Measurements from ENCODE around the gene TSHZ3.

The TSHZ3 gene

DNA sequence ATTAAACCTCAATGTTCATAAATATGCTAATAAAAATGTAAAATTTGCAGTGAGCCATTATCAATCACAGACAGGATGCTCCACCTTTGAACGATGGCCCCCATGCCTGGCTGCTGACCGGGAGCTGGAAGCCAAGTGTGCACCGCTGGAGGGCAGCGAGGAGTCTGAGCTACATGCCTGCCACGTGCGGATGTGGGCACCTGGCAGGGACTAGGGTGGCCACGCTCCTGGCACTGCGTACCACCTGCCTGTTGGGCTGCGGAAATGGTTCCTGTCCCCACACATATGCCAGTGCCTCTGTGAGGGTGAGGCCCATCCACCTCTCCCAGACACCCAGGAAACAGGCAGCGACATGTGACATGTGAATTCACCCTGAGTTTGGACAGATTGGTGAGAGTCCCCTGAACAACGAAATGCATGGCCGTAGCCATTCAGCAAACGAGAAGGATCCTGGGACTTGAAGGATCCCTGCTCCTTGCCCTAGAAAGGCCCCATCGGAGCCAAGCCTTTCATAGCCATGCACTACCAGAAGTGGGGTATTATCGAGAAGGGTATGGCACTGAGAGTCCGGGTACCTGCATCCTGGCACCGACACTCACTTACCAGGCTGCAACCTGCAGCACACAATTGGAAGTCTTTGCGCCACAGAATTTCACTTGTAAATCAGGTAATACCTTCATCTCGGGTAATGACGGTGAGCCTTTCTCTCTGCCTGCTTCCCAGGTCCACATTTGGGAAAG, 35.8 kb downstream of the TSHZ3 start:
- no peak for DNase-seq

DNA sequence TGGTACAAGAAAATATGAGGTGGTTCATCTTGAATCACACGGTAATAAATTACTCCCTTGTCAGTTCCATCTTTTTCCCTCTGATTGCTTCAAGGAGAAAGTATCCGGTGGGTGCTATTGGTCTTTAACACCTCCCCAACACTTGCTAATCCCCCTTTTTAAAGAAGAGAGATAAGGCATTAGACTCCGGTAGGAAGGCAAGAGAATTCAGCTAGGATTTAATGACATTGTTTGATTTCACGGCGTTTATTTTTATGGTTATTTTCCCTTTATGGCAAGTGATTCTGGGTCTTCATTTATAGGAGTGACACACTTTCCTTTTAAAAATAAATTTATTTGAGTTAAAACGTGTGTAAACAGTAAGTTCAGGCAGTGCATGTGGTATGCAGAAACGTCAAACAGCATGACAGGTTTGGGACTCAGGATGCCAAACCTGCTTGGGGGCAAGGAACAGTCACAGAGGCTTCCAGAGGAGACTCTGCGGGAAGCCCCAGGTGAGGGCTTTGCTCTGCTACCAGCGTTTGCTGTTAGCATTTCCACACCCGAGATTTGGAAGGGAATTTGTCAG, 36.5 kb downstream of the TSHZ3 start:
- no peak for DNase-seq

DNA sequence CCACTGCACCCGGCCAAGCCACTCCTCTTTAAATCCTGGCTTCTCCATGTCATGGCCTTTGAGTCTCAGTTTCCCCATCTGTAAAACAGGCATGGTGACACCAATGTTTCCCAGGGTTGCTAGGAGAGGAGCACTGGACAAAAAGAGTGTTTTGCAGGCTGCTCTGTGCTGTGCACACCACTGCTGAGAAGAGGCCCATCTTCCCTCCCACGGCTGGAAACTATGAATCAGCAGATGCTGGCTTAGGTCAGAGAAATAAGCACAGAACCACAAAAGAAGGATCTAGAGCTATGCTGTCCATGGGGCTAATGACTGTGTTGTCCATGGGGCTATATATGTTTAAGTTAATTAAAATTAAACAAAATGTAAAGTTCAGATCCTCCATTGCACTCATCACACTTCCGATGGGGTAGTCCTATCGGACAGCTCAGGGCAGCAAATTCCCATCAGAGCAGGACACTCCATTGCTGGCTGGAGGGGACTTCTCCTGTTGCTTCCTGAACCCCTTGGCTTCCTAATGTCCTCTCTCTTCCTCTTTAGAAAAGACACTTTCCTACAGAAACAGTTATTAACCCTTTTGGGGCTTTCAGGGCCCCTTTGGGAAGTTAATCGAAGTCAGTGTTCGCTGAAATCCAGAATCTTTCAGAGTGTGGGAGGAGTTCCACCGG, 37.1 kb downstream of the TSHZ3 start:
- DNase-seq, result no peak

DNA sequence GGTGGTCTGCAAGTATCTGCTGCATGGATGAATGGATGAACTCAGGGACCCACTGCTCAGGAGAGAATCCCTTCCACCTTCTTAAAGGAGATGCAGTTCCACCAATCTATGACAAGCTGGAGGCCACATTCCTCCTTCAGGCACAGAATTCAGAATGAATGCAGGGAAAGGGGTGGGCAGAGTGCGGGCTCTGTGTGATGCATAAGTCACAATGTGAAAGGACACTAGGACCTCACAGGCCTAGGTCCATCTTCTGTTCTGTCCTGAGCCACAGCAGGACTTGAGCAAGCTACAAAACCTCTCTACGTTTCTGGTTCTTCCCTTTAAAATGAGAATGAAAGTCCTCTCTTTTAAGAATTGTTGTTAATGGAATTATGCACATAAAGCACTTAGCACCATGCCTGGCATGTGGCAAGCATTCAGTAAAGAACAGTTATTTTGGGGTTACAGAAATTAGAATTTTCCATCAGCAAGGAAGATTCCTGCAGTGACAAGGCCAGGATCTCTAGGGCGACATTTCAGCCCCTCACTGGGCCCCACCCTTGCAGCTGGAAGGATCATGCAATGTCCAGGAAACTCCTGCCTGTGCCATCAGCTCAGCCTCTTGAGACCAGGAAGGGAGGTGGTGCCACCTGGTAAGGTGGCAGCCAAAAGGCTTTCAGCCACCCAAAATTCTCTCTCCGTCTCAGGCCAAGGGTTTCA, 38.7 kb downstream of the TSHZ3 start:
- no peak for DNase-seq

DNA sequence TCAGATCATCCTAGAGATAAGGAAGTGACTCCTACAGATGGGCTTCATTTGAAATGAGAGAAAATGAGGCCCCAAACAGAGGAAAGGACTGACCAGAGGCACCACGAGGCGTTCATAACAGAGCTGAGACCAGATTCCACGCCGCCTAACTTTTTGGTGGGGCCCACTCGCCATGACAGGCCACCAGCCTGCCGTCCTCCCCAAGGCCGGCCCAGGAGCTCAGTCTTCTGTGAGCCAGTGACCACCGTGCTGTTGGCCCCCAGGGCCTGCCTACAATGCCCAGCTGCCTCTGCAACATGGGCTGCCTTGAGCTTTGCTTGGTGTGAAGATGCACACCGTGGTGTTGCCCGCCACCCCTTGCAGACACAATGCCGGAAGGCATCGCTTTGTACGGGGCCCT, 40.5 kb downstream of the TSHZ3 start:
- DNase-seq, result no peak

DNA sequence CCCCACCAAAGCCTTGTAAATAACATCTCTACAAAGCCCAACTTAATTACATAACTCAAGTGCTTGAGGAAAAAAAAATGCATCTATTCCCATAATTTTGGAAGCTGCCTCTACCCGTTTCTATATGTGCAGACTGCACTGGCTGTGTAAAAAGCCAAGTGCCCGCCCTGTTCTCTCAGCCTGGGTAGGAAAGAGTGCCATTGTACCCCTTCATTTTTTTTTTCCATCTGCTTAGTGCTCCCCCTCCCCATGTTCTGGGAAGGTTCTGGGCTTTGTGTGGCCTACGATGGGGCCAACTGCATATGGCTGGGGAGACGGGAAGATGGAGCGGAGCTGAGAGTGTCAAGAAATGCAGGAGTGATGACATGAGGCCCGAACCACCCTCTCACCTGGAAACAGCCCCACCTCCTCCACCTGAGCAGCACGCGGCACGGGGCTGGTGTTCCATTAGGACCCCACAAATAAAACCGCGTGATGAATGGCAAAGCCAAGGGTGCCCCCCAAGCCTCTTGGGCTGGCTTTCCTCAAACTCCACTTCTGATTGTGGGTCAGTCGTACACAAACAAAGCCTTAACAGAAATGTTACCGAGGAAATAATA, 42.1 kb downstream of the TSHZ3 start:
- DNase-seq, result no peak

DNA sequence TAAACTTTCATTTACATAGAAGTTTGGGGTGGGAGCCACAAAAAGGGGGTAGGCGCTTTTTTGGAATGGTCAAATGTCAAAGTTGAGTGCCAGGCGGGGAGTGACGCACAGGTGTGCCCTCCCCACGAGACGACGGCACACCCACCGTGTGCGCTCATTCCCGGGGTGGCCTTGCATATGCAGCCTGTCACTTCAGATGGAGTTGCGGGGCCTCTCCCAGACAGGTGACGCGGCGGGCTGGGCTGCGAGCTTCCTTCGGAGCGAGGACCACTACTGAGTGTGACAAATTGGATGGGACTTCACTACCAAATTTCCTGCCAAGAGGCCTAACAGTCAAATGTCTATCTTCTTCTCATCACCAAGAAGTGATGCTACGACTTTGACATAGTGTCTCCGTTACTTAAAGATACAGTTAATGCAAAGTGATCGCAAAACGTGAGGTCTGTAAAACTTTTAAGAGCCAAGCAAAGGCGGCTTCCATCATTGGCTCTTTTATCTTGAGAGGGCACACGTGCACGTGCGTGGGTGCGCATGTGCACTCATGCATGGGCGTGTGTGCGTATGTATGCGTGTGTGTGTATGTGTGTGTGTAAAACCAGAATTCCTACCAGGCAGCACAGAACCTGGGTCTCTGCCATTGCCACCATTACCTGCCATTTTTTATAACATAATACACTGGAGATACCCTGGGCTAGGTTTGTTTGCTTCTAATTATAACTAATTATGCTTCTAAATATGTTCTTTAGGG, 43.1 kb downstream of the TSHZ3 start:
- DNase-seq, result no peak

DNA sequence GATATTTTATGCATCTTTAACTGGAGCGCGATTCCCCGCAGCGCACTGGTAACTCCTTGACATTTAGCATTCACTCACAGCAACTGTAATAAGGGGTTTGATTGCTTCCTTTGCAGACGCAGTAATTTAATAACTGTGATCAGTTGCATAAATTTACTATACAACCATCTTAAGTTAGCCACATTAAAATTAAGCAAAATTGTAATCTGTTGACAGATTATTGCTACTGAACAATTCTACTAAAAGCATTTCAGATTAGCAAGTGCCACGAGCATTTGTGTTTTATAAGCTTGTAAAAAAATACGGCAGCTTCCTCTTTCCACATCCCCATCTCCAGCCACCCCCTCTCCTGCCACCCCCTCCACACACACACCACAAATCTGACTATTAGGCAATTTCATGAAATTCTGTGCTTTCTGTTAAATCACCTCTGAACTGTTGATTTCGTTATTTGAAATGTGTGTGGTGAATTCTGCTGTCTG, 44.4 kb downstream of the TSHZ3 start:
- no peak for DNase-seq

DNA sequence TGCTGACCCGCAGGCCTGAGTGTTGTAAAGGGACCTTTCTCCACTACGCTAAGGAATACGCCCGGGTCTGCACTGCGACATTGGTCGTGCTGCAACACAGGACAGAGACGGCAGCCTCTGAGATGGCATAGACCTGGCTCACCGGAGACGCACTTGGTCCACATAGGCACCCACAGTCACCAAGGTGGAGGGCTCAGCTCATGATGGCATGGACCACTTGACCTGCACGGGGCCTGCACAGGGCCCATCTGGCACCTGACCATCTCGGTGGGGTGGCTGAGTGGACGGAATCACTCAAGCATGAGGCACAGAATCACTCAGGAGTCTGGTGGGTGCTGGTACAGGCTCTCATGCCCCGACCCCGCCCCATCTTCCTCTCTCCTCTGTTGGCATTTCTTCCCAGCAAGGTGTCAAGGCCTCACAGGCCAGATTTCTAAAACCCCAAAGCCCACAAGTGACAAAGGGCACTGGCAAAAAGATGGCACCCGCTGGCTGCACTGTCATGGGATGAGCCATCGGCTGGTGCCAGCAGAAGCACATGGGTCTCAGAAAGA, 45.9 kb downstream of the TSHZ3 start:
- no peak for DNase-seq

DNA sequence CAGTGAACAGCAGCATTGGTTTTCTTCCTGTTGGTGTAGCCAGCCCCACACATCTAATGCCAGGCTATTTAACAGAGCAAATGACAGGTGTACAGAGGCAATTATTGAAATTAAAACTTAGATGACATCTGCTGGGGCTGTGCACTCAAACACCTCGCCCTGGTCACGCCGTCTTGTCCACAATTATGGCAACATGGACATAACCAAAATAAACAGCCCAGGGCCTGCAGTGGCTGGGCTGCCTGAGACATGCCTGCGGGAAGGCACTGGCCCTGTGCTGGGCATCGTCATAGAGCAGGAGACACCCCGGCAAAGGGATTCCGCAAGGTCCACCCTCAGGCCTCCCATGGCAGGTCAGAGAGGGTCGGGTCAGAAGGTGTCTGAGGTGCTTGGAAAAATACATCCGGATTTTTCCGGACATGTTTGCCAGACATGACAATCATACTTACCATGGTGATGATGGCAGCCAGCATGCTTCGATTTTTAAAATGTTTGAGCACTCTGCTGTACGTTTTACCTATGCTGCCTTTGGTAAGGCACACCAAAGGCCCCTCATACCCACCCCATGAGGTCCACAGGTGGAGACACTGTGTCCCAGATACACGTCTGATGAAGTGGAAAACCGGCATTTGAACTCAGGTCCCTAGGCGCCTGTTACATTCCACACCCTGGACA, 47.8 kb downstream of the TSHZ3 start:
- no peak for DNase-seq

DNA sequence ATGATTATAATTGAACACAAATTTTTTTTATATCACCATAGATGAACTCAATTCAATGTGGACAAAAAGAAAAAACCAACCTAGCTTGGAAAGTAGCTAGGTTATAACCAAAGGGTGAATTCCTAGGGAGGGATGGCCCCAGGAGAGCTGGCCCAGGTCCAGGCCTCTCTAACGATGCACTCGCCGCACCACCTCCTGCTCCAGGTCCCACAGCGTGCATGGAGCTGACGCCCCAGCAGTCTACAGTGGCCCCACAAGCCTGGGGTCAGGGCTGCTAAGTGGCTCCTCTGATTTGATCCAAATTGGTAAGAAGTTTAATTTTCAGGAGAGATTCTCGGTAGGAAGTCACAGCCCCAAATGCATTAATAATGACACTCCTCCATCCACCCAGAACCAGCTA, 48.8 kb downstream of the TSHZ3 start:
- DNase-seq, result no peak

DNA sequence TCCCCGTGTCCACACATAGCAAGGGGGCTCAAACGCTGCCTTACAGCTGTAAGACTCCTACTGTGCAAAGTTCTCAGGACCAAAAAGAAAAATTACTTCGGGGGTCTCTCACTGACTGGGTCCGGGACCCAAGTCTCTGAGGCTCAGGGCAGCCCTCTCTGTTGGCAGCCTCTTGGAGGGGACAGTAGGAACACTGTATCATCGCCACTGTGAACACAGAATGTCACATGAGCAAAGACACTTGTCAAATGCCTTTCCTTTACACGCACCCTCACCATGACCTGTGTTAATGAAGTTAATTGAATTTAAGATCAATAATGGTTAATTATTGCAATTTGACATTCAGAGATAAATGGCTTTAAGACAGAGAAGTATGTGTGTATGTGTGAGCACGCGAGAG, 49.6 kb downstream of the TSHZ3 start:
- no peak for DNase-seq

DNA sequence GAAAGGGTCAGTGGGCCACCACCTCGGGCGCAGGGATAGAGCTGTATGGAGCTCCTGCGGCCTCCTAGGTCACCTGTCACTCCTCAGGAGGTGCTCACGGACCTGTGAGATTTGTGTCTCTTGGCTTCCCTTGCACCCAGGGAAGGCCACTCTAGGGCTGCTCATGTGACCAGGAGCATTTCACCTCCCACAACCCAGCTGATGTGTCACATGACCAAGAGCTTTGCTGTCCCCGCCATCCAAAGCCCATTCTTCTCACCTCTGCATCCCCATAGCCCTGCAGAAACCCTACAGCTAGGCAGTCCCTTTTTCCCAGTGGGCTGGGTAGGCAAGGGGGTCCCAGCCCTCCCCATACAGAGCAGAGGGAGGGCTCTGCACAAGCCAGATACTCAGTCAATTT, 51.2 kb downstream of the TSHZ3 start:
- no peak for DNase-seq

DNA sequence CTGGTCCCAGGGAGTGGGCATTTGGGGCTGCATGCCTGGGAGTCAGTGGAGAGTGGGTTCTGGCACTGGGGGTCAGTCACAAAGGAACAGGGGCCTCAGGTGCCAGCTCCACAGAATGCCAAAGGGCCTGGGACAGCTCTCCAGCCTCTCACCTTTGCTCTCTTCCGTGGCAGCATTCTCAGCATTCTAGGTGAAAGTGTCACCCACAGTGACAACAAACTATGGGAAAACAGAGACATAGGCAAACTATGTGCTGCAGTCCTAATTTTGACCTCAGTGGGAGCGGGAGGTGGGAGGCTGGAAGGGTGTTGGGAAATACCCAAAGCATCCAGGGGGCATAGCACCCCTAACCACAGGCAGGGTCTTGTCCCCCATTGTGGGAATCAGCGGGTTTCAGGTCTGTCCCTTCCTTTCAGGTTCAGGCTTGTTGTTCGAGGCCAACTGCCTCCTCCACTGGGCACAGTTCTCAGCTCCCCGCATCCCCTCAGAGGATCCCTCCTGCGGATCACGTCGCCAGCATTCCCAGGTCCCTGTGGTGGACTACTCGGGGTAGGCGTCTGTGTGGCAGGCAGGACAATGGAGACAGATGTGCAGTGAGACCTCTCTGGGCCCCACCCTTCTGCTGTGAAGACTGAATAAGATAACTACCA, 52.4 kb downstream of the TSHZ3 start:
- DNase-seq, result no peak

DNA sequence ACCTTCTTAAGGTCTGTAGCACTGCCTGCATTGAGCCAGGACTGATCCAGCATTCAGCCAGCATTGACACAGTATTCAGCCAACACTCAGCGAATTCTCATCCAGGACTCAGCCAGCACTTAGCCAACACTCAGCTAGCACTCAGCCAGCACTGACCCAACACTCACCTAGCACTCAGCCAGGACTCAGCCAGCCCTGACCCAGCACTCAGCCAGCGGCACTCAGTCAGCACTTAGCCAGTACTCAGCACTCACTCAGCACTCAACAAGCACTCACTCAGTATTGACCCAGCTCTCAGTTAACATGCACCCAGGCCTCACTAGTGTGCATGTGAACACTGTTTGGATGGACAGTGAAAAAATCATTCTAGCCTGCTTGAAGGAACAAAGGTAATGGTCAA, 55.0 kb downstream of the TSHZ3 start:
- DNase-seq, result no peak

DNA sequence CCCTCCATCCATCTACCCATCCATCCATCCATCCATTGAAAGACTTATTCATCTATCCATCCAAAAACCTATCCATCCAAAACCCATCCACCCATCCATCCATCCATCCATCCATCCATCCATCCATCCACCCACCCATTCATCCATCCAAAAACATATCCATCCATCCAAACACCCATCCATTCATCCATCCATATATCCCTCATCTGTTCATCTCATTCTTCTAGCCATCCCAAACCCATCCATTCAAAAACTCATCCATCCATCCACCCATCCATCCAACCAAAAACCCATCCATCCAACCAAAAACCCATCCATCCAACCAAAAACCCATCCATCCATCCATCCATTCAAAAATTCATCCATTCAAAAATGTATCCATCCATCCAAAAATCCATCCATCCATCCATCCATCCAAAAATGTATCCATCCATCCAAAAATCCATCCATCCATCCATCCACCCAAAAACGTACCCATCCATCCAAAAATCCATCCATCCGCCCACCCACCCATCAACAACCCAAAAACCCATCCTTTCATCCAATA, 56.5 kb downstream of the TSHZ3 start:
- DNase-seq, result no peak

DNA sequence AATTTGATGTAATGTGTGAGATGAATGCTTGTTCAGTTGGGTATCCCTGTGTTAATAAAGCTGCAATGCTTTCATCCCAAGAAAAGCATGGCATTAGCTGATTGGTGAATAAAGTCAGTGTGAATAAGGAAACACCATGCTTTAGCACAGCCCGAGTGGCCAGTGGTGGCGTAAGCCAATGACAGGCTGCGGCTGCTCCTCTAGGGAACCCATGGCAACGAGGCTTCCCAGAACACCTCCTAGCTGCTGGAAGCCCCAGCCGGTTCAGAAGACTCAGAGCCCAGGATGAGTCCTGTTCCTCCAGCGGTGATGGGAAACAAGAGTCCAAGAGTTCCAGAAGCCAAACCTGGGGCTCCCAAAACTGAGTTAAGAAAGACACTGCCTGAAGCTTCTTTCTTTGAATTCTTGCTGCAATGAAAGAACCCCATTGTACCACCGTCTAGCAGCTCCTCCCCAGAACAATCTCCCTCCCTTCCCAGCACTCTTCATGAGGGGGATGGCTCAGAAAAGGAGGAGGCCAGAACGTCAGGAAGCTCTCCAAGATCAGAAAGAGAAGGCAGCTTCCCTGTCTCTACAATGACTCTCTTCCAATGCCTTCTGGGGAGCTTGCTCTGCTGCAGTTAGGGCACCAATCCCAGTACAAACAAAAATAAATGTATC, 58.2 kb downstream of the TSHZ3 start:
- no peak for DNase-seq

DNA sequence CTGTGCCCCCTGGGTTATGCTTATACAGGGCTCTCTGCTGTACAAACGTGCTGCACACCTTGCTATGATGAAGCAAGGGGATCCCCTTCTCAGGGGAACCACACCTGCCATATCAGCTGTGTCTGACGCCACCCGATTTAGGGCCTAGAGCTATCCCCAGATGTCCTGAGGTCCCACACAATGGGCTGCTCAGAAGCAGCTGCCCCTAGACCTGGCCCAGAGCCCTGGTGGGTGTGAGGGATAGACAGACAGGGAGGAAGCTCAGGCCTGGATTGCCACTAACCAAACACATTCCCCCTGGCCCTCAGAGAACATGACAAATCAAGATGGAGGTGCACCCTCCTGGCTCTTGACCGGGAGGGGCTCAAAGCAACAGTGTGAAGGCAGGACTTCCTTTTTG, 59.3 kb downstream of the TSHZ3 start:
- no peak for DNase-seq

DNA sequence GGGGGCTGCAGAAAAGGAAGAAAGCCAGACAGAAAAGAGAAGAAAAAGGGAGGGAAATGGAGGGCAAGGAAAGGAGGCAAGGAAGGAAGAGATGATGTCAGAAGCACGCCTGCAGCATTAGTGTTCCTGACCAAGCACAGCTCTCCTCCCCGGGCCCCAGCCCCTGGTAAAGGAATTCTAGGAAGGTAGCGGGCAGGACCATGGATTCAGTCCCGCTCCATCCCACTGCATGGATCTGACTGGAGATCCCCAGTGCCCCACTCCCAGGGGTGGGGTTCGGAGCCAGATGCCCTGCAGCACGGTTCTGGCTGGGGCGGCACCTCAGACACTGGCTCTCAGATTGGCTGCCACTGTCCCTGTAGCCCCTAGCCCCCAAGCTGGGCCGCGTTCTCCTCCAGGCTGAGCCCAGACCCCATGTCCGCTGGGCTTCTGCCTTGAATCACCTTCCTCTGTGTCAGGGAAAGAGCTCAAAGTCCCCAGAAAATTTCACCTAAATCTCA, 59.8 kb downstream of the TSHZ3 start:
- no peak for DNase-seq

DNA sequence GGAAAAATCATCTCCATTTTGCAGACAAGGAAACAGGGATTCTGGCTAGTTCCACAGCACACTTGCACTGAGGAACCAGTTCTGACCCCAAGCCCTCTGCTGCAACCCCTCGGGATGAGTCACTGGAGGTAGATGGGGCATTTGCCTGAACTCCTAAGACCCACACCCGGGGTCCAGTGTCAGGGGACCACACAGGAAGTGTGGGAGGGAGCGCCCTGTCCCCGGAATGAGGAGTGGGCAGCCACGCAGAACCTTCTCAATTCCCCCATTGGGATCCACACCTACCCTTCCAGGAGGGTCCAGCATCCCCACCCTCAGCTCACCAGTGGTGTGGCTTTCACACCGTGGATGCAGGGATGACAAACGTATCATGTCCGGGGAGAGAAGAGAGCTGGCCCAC, 62.7 kb downstream of the TSHZ3 start:
- no peak for DNase-seq
